GM10847 (cell line): ENCODE data around the gene ZCCHC14.

ENCODE experiments used
- POLR2A ChIP-seq: IDR thresholded peaks from 2 replicates; pipeline ENCODE4 v1.6.1; 2011; ENCODE audit not compliant: insufficient read length; ENCODE audit errors: extremely low read depth

Gene ZCCHC14

GRCh38 chr16:87461466-87461991 lies 31.3 kb downstream of the ZCCHC14 start:
- TF ChIP-seq POLR2A = no peak

GRCh38 chr16:87460936-87461335 lies 31.9 kb downstream of the ZCCHC14 start:
- no peak for TF ChIP-seq POLR2A

- no peak for TF ChIP-seq POLR2A
These were observed 33.0 kb downstream of the ZCCHC14 start for GRCh38 chr16:87459833-87460232.

- TF ChIP-seq POLR2A = no peak
These were observed 33.8 kb downstream of the ZCCHC14 start for GRCh38 chr16:87459027-87459426.

- TF ChIP-seq POLR2A = no peak
These were observed 34.4 kb downstream of the ZCCHC14 start for GRCh38 chr16:87458424-87458915.

- no peak for TF ChIP-seq POLR2A
These were observed 35.0 kb downstream of the ZCCHC14 start for GRCh38 chr16:87457709-87458423.

- no peak for TF ChIP-seq POLR2A
These were observed 35.7 kb downstream of the ZCCHC14 start for GRCh38 chr16:87457061-87457611.

GRCh38 chr16:87454391-87454790 lies 38.4 kb downstream of the ZCCHC14 start:
- TF ChIP-seq POLR2A = no peak

- TF ChIP-seq POLR2A = no peak
These were observed 39.5 kb downstream of the ZCCHC14 start for GRCh38 chr16:87453326-87453725.

GRCh38 chr16:87451563-87452210 lies 41.1 kb downstream of the ZCCHC14 start:
- TF ChIP-seq POLR2A = no peak

- TF ChIP-seq POLR2A = no peak
These were observed 44.0 kb downstream of the ZCCHC14 start for GRCh38 chr16:87448866-87449265.

- TF ChIP-seq POLR2A = no peak
These were observed 45.5 kb downstream of the ZCCHC14 start for GRCh38 chr16:87447323-87447722.

GRCh38 chr16:87446479-87446878 lies 46.3 kb downstream of the ZCCHC14 start:
- TF ChIP-seq POLR2A = no peak

- no peak for TF ChIP-seq POLR2A
These were observed 47.3 kb downstream of the ZCCHC14 start for GRCh38 chr16:87445486-87445885.

- TF ChIP-seq POLR2A = no peak
These were observed 48.9 kb downstream of the ZCCHC14 start for GRCh38 chr16:87443964-87444363.

- TF ChIP-seq POLR2A = no peak
These were observed 49.8 kb downstream of the ZCCHC14 start for GRCh38 chr16:87443016-87443415.

GRCh38 chr16:87442581-87442966 lies 50.2 kb downstream of the ZCCHC14 start:
- TF ChIP-seq POLR2A = no peak
